HG03575 (cell line): ENCODE data around the gene NUCB1.
"Not testable (repeated sequence)": the region's sequence is repeated elsewhere in the genome, so short reads cannot be mapped to it uniquely, and the experiment has no call there.

Experiments used
- ATAC-seq: cut with Tn5 transposase; IDR thresholded peaks from one replicate; pipeline ENCODE4 v1.9.1; 2021; ENCODE audit not compliant: unreplicated experiment, insufficient number of reproducible peaks, low FRiP score; ENCODE audit errors: extremely low read depth

Gene NUCB1

DNA sequence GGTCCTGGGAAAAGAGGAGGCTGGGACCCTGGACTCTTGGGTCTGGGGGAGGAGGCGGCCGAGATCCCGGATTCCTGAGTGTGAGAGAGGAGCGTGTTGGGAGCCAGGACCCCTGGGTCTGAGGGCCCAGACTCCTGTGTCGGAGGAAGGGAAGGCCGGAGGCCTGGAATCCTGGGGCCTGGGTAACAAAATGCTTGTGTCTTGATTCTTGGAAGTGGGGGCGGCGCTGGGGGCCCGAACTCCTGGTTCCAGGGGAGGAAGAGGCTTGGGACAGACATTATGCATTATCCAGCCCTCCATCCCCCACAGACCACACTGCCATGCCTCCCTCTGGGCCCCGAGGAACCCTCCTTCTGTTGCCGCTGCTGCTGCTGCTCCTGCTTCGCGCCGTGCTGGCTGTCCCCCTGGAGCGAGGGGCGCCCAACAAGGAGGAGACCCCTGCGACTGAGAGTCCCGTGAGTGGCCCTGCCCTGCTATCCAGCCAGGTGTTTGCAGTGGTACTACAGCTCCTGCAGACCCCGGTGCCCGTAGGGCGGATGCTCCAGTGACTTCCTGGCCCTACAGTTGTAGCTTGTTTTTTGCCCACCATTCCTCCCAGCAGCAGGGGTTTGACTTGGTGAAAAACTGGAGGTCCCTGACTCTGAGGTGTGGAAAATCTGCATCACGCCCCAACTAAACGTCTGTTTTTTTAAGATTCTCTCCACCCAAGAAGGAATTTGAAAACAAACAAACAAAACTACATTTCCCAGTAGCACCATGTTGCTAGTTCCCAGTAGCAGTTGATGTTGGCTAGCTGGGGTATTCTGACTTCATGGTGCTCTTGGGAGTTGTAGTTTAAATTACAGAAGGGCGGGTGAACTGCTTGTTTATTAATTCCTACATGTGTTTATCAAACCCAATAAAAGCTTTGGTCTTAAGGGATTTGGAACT is 630 bp downstream of the NUCB1 start:
- no peak for ATAC-seq

DNA sequence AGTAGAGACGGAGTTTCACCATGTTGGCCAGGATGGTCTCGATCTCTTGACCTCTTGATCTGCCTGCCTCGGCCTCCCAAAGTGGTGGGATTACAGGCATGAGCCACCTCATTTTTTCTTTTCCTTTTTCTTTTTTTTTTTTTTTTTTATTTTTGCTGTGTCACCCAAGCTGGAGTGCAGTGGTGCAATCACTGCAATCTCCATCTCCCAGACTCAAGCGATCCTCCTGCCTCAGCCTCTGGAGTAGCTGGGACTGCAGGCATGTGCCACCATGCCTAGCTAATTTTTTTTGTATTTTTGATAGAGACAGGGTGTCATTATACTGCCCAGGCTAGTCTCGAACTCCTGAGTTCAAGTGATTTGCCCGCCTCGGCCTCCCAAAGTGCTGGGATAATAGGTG is 2.2 kb downstream of the NUCB1 start:
- ATAC-seq: not testable (repeated sequence)

DNA sequence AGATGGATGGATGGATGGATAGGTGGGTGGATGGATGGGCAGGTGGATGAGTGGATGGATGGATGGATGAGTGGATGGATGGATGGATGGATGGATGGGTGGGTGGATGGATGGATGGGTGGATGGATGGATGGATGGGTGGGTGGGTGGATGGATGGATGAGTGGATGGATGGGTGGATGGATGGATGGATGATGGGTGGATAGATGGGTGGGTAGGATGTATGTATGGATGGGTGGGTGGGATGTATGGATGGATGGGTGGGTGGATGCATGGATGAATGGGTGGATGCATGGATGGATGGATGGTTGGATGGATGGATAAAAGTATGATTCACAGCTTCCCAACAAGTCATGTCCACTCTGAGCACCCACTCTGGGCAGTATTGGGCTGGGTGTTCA is 3.7 kb downstream of the NUCB1 start:
- ATAC-seq: not testable (repeated sequence)

DNA sequence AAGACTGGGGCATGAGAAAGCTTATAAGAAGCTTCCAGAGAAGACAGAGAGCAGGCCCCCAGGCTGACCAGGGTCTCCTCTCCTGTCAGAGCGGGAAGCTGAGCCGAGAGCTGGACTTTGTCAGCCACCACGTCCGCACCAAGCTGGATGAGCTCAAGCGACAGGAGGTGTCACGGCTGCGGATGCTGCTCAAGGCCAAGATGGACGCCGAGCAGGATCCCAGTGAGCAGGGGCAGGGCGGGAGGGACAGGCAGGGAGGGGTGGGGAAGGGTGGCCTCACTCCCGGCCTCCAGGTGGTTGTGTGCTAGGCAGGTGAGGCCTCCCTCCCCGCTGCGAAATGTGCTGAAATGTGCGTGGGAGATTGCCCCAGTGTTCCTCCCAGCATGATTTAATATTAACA is 5.6 kb downstream of the NUCB1 start:
- ATAC-seq: no peak

DNA sequence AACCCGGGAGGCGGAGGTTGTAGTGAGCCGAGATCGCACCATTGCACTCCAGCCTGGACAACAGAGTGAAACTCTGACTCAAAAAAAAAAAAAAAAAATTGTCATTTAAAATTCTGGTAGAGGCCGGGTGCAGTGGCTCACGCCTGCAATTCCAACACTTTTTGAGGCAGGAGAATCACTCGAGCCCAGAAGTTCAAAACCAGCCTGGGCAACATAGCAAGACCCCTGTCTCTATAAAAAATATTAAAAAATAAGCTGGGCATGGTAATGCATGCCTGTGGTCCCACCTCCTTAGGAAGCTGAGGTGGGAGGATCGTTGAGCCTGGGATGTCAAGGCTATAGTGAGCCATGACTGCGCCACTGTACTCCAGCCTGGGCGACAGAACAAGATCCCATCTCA is 6.2 kb downstream of the NUCB1 start:
- no peak for ATAC-seq

DNA sequence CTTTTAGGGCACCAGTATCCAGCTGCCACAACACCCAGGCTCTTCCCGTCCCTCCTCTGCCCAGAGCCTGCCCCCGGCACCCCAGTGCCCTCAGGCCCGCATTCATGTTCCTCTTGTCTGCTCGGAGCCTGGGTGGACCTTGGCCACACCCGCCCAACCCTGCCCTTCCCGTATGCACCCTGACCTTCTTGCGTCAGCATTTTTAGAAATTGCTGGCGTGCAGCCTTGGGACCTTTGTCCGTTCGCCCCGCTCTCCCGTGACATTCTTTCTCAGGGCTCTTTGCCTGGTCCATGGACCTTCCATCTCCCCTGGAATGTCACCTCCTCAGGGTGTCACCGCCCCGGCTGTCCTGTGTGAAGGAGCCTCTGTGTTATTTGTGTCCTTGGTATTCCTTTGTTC is 7.6 kb downstream of the NUCB1 start:
- no peak for ATAC-seq

DNA sequence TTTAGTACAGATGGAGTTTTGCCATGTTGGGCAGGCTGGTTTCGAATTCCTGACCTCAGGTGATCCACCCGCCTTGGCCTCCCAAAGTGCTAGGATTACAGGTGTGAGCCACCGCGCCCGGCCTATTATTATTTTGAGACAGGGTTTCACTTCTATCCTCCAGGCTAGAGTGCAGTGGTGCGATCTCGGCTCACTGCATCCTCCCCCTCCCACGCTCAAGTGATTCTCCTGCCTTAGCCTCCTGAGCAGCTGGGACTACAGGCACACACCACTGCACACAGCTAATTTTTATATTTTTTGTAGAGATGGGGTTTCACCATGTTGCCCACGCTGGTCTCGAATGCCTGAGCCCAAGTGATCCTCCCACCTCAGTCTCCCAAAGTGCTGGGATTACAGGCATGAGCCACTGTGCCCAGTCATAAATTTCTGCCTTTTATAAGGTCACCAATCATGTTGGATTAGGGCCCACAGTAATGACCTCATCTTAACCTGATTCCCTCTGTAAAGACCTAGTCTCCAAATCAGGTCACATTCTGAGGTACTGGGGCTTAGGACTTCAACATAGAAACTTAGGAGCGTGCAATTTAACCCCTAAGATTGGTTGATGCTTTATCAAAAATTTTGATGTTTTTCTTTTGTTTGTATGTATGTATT is 9.4 kb downstream of the NUCB1 start:
- ATAC-seq: not testable (repeated sequence)

DNA sequence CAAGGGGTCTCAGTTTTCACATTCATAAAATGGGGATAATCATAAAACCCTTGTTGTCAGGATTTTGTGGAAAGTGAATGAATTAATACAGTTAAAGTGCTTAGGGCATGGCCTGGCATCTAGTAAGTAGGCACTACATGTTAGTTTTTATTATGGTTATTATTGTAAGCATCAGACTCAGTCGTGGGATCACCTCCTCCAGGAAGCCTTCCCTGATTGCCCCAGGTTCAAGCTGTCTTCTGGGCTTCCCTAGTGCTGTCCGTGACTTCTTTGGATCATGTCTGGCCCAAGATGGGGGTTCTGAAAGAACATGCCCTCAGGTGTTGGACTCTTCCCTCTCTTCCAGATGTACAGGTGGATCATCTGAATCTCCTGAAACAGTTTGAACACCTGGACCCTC is 10.7 kb downstream of the NUCB1 start:
- no peak for ATAC-seq

DNA sequence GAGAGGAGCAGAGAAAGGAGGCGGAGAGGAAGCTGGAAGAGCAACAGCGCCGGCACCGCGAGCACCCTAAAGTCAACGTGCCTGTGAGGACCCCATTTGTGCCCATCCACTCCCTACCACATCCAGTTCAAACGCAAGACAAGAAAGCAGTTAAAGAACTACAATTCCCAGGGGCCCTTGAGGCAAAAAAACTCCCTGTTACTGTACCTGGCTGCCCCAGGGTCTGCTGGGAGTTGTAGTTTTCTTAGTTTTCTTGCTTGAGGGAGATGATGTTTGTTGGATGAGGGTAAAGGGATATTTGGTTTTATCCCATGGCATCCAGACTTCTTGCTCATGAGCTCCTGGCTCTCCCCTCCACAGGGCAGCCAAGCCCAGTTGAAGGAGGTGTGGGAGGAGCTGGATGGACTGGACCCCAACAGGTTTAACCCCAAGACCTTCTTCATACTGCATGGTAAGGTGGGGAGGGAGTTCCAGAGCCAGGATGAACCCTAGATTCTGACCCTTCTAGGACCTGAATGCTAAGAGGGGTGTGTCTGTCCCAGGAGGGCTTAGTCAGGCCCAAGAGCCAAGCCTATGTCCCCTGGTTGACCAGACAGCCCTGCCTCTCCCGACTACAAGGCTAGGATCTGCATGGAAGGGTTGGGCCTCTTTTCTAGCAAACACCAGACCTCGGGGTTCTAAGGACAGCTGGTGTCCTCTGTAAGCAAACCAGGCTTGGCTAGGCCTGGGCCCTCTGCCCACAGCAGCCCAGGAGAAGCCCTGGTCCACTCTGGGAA is 13.2 kb downstream of the NUCB1 start:
- no peak for ATAC-seq

DNA sequence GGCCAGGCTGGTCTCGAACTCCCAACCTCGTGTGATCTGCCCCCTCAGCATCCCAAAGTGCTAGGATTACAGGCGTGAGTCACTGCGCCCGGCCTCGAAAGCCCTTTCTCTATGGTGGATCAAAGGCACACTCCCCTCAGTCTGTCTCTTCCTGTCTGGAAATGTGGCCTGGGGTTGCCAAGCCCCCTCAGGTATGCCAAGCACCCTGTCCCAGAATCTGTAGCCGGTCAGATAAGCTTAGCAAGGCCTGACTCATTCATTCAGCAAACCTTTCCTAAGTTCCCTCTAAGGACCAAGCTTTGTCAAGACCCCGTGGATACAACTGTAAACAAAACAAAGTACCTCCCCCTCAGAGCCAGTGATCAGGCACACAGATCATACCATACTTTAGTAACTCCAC is 14.1 kb downstream of the NUCB1 start:
- ATAC-seq: no peak

DNA sequence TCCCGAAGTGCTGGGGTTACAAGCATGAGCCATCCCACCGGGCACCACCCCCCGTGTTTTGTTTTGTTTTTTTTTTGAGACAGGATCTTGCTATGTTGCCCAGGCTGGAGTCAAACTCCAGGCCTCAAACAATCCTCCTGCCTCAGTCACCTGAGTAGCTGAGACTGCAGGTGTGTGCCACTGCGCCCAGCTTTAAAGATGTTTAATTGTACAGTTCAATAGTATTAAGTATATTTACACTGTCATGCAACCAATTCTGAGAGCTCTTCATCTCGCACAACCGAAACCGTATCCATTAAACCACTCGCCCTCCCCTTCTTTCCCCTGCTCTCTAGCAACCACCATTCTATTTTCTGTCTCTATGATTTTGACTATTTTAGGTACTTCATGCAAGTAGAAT is 15.6 kb downstream of the NUCB1 start:
- no peak for ATAC-seq

DNA sequence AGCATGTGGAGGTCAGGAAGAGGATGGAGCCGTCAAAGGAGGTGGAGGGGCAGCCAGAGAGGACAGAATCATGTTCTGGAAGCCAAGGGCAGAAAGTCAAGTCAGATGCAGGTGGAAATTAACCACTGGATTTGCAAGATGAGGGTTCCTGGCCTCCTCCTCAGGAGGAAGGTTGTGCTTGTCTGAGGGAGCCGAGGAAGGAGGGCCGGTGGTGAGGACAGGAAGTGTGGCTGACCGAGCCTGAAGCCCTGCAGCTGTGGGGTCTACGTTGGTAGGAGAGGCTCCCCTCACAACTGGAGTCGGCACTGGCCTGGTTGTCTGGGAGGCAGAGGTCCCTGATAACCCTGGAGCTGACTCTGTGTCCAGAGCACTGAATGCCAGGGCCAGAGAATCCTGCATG is 18.0 kb downstream of the NUCB1 start:
- ATAC-seq: no peak

DNA sequence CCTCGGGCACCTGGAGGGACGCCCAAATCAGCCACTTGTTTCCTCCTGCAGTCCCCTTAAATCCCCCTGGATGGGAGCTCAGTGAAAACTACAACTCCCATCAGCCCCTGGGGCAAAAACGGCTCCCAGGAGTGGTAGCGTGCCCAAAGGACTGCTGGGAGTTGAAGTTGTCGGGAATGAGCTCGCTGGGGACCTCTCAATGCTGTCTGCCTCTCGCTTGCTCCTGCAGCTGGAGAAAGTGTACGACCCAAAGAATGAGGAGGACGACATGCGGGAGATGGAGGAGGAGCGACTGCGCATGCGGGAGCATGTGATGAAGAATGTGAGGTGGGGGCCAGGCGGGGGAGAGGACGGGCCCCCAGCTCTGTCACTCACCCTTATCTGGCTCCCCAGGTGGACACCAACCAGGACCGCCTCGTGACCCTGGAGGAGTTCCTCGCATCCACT is 18.7 kb downstream of the NUCB1 start:
- no peak for ATAC-seq

DNA sequence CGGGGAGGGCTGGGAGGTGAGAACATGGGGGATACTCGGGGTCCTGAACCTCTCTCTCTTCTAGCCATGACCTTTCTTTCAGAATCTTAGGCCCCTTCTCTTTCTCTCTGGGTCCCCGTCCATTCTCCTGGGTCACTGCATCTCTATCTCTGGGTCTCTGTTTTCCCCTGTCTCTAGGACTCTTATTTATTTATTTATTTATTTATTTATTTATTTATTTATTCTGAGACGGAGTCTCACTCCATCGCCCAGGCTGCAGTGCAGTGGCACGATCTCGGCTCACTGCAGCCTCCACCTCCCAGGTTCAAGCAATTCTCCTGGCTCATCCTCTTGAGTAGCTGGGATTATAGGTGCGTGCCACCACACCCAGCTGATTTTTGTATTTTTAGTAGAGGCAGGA is 19.2 kb downstream of the NUCB1 start:
- not testable (repeated sequence) for ATAC-seq

DNA sequence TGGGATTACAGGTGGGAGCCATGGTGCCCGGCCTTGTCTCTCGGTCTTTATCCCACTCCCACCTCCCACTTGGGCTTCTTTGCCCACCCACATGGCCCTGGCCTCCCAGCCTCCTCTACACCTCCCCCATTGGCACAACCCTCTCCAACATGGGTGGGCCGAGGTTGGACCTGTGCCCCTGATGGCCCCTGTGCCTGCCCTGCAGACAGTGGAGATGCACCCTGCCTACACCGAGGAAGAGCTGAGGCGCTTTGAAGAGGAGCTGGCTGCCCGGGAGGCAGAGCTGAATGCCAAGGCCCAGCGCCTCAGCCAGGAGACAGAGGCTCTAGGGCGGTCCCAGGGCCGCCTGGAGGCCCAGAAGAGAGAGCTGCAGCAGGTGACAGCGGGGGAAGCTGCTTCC is 20.8 kb downstream of the NUCB1 start:
- no peak for ATAC-seq

DNA sequence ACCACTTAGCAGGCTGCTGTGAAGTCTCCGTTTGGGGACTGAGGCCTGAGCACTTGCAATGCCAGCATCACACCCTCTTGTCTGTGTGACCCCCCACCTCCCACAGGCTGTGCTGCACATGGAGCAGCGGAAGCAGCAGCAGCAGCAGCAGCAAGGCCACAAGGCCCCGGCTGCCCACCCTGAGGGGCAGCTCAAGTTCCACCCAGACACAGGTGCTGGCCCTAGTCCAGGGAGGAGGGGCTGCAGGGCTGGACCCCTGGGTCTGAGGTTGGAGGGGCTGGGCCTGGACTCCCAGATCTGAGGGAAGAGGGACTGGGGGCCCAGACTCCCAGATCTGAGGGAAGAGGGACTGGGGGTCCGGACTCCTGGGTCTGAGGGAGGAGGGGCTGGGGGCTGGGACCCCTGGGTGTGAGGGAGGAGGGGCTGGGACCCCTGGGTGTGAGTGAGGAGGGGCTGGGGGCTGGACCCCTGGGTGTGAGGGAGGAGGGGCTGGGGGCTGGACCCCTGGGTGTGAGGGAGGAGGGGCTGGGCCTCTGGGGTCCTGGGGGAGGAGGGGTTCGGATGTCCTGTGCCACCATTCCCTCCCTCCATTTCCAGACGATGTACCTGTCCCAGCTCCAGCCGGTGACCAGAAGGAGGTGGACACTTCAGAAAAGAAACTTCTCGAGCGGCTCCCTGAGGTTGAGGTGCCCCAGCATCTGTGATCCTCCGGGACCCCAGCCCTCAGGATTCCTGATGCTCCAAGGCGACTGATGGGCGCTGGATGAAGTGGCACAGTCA is 21.8 kb downstream of the NUCB1 start:
- ATAC-seq: no peak

DNA sequence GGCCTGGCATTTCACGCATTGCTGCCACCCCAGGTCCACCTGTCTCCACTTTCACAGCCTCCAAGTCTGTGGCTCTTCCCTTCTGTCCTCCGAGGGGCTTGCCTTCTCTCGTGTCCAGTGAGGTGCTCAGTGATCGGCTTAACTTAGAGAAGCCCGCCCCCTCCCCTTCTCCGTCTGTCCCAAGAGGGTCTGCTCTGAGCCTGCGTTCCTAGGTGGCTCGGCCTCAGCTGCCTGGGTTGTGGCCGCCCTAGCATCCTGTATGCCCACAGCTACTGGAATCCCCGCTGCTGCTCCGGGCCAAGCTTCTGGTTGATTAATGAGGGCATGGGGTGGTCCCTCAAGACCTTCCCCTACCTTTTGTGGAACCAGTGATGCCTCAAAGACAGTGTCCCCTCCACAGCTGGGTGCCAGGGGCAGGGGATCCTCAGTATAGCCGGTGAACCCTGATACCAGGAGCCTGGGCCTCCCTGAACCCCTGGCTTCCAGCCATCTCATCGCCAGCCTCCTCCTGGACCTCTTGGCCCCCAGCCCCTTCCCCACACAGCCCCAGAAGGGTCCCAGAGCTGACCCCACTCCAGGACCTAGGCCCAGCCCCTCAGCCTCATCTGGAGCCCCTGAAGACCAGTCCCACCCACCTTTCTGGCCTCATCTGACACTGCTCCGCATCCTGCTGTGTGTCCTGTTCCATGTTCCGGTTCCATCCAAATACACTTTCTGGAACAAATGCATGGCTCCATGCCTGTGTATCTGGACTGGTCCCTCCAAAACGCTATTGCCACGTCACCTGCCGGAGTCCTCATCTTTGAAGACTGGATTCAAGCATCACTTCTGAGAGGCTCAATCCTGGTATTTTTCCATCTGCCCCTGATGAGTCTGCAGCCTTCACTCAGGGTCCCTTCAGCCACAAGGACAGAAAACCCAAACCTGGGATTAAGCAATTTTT is 22.7 kb downstream of the NUCB1 start:
- ATAC-seq: no peak

DNA sequence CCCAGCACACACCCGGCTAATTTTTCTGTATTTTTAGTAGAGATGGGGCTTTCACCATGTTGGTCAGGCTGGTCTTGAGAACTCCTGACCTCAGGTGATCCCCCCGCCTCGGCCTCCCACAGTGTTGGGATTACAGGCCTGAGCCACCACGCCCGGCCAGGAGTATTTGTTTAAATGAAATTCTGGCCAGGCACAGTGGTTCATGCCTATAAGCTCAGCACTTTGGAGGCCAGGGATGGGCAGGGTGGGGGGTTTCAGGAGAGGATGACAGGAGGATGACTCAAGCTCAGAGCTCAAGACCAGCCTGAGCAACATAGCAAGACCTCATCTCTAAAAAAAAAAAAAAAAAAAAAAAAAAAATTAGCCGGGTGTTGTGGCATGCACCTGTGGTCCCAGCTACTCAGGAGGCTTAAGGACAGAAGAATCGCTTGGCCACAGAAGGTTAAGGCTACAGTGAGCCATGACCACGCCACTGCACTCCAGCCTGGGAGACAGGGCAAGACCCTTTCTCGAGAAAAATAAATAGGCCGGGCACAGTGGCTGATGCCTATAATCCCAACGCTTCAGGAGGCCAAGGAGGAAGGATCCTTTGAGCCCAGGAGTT is 25.2 kb downstream of the NUCB1 start:
- no peak for ATAC-seq
